HG03175 (cell line): Measurements from ENCODE around the gene CAMK2D.

Experiments used
- ATAC-seq: cut with Tn5 transposase; IDR thresholded peaks from one replicate; pipeline ENCODE4 v1.9.1; 2021; ENCODE audit warnings: mild to moderate bottlenecking, moderate library complexity; ENCODE audit not compliant: unreplicated experiment

CAMK2D gene

DNA sequence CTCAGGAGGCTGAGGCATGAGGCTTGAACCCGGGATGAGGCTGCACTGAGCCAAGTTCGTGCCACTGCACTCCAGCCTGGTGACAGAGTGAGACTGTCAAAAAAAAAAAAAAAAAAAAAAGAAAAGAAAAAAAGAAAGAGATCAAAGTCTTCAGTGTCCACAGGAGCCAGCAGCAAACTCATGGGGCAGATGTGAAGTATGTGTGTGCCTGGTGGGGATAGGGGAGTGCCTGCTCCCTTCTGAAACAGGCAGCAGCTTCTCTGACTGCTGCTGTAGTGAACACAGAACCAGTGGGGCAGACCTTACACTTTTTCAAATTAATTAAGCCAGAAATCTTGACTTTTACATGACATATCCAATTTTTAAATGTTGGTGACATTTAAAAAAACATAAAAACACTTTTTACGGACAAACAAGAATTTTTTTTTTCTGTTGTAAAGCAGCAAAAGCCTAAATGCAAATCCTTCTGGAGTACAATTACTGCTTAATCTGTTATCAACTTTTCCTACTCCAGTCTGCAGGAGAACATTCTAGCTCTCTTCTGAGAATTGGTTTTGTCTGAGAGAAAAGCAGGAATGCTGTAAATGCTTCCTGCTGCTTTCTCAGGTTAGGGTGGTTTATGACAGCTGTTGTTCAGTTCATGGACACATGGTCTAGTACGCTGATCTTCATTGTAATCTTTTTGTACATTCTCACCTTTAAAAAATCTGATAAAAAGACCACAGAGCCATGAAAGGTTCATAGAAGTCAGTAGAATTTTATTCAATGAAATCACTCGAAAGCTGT is 311.1 kb downstream of the CAMK2D start:
- ATAC-seq = no peak

DNA sequence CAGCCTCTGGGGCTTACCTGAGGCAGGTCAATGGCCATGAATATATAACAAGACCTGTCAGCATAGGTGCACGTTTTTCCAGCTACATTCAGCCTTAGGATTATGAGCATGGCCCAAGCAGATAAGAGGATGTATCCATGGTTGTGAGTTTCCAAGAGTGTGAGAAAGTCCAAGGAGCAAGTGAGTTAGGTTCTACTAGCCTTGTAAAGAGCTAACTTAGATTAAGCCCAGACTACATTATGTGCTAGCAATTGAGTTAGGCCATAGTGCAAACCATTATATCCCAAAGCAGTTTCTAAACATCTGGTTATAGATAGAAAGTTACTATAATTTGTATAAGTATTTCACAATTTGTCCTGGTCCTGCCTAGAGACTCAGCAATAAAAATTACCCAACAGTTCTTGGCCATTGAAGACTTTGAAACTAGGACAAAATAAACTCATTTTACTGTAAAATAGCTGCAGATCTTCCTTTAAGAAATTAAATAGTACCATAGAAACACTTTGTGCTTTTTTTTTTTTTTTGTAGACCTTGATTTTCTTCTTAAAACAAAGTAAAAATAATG is 312.0 kb downstream of the CAMK2D start:
- no peak for ATAC-seq

DNA sequence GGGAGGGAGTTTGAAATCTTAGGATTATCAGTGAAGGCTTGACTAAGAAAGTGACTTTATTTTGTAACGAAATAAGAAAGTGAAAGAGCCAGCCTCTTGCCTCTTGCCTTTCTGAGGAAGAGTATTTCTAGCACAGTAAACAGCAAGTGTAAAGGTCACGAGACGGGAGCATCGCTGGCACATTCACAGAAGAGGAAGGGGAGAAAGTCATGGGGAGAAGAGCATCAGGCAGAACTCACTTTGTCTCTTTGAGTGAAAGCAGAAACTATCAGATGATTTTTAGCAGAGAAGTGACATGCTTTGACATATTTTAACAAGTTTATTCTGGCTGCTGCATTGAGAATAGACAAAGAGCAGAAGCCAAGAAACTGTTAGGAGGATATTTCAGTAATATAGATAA is 313.8 kb downstream of the CAMK2D start:
- peak; percentile 60 for ATAC-seq

DNA sequence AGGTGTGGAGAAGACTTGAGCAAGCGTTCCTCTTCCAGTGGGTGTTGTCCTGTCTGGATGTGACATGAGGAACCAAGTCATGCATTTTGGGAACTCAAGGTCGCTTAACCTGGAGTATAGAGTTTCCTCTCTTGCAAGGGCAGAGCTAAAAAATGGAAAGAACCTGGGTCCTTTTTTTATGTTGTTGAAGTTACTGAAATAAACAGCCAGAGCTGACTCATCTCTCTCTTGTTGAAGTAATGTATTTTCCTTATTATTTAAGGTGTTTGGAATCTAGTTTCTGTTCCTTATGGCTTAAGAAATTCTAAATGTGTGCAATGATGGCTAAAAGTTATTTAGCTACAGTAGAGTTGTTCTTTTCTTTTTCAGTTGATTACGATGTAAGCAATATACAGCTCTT is 314.5 kb downstream of the CAMK2D start:
- no peak for ATAC-seq

DNA sequence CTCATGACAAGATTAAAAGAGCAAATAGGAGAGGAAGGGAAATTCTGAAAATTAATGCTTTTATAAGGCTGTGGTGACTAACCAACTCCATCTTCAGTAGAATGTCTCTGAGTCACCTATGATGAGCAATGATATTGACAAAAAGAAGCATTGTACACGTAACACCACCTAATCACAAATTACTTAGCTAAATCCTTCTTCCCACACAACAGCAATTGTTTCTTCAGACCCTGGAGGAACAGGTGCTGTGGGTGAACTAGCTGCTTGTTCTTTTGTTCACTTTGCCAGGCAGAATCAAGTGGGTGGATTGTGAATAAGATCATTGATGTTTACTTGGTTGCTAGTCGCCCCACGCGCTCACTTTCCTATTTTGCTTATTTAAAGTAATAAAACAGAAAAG is 315.5 kb downstream of the CAMK2D start:
- peak; percentile 35 for ATAC-seq

DNA sequence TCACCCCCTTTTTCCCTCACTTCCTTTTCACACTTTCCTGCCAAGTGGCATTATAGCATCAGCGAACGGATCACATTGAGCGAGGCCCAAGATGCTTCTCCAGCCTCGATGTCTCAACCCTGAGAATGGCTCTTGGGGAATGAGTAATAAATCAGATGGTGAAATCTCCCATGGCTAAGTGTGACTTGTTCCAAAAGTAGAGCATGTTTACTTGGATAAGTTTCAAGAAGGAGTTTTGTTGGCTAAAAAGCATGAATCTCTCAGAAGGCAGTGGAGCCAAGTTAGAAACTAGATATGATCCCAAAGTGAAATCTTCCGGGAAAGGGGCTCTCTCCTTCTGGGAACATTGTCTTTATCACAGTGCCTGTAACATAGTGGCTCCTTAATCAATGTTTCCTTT is 316.3 kb downstream of the CAMK2D start:
- ATAC-seq = no peak

DNA sequence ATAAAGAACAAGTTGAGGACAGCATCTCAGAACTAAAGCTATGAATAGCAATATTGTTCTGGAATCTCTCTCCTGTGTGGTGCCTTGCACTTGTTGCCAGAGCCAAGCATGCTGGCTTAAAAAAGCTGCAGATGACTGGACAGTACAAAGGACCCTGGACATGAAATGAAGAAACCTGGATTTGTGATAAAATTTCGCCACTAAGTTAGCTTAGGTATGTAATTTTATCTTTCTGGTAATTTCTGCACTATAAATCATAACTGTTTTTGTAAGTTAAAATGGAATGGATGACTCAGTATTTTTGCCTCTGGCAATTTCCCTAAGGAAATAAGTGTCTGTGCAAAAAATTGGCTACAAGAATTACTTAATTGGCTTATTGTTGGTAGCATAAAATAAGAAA is 317.2 kb downstream of the CAMK2D start:
- no peak for ATAC-seq

DNA sequence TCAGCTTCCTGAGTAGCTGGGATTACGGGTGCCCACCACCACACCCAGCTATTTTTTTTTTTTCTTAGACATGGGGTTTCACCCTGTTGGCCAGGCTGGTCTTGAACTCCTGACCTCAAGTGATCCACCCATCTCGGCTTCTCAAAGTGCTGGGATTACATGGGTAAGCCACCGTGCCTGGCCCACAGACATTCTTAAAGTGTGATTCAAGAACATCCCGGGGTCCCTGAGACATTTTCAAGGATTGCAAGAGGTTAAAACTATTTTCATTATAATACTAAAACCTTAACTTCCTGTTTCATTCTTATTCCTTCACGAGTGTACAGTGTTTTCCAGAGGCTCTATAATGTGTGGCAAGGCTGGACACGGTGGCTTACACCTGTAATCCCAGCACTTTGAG is 318.7 kb downstream of the CAMK2D start:
- no peak for ATAC-seq

DNA sequence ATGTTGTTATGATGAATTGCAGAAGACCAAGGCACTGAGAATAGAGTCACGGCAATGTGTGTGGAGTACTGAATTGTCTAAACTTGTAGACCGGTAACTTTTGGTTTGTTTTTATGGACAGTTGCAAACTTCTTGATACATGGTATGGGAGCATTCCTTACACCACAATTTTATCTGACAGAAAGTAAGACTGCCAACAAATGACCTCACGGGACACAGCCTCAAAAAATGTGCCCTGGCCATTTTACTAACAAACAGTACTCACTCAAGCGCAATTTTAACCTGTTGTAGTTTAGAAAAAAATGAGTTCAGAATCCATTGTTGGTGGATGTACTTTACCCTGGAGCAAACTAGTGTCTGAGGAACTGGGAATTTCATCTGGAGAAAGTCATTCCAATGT is 321.2 kb downstream of the CAMK2D start:
- no peak for ATAC-seq

DNA sequence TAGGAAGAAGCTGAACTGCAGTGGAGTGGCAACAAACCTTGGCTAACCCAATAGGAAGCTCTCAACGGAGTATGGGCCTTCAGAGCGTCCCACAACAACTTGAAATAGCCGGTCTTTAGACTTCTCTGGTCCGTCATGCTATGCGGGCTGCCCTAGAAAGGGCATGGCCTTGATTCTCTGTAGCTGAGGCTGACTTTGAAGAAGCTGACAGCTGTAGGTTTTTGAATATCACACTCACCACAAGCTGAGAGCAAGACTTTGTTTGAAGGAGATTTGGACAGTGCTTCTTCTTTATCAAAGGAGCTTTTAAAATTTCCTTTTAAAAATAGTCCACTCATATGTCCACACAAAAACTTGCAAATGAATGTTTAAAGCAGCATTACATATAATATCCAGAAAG is 322.9 kb downstream of the CAMK2D start:
- ATAC-seq = no peak

DNA sequence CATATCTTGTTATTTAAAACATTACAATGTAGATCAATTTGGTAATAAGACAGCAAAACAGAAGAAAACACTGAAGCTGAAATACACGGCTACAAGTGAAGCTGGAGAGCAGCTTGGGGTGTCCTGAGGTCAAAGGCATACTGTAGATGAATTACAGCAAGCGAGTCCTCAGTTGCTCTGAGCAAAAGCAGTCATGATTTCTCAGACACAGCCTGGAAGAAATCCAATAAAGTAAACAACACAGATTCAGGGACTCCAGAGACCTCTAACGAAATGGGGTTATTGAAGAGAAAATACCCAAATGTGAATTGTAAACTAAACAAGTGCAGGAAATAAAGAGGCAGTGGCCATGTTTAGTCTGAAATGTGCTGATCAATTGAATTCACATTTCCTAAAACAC is 324.4 kb downstream of the CAMK2D start:
- ATAC-seq = no peak

DNA sequence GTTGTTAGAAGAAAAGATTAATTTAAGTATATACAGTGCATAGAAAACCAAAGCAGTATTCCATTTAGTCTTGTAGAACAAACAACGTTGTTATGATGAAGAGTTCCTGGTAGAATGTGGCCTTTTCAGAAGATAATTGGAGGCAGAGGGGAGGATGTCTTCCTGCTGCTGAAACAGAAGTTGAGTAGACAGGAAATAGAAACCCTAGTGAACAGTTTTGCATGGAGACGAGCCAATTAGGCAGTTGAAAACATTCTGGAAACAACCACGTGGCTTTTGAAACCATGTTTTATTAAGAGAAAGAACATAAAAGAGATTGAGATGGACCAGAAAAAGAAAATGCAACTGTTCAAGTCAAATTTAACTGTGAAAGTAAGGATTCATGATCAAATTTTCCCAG is 325.2 kb downstream of the CAMK2D start:
- no peak for ATAC-seq

DNA sequence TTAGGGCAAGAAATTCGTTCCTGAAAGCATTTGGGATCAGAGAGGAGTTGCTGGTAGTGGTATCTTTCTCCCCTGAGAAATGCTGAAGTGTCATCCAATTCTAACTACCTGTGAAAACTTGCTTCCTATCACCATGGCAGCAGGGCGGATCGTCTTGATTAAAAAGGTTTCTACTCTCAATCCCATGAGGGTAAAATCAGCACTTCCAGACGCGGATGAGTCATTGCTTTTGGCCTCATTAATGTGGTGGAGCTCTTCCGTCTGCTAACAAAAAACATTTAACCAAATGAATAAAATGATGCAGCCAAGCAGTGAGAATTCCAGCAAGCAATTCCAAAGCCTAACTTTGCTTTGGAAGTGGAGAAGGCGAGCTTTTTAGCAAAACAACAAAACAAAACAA is 325.6 kb downstream of the CAMK2D start:
- no peak for ATAC-seq

DNA sequence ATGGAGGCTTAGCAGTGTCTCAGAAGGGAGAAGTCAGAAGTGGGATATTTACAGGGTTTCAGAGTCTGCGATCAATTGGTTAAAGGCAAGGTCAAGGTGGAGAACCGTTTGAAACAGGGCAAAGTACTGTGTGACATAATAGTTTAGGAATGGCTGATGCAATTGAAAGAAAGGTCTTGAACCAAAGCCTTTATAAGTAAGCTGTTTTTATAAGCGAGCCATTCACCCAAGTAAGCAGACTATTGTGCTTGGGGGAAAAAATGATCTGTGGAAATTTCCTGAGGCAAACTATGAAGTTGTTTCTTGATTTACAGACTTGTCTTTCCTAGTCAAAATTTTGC is 327.3 kb downstream of the CAMK2D start:
- ATAC-seq = no peak

DNA sequence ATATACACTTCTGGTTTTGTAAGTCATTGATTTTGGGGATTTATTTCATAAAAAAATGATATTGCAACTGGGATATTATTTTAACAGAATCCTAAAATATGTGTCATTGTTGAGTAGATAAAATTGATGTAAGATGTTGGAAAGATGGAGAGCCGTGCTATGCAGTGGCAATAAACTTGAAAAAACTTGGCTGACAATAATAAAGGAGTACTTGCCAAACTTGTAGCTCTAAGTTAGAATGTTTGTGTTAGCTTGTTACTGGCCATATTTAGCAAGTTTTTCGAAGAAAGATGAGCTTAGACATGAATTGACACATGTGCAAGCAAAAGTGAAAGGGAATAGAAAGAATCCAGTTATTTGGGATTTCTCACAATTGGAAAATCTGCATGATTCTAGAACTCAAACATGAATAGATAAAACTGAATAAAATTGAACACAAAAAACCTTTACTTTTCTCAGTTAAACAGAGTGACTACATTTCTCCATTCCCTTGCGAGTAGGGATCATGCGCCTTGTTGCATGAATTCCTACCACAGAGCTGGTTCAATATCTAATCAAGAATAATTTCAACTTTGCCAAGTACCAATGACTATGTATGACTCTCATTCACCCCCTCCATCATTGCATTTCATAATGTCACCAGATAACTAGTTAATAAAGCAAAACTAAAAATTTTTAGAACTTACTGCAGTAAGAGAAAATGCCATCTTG is 327.8 kb downstream of the CAMK2D start:
- ATAC-seq = no peak

DNA sequence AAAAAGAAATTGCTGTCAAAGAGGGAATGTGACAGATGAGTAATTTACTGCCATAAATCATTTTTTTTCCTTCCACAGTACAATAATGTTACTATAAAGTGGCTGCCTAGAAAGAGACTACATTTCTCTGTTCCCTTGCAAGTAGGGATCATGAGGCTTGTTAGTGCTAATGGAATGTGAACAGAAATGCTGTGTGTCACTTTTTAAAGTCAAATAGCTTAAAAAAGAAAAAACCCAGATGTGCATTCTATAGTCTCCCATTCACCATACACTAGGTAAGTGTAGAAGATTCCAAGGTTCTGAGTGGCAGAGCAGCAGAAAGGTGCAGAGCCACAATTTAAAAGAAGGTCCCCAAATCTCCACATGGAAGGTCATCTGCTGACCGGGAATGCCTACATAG is 328.4 kb downstream of the CAMK2D start:
- ATAC-seq = no peak

DNA sequence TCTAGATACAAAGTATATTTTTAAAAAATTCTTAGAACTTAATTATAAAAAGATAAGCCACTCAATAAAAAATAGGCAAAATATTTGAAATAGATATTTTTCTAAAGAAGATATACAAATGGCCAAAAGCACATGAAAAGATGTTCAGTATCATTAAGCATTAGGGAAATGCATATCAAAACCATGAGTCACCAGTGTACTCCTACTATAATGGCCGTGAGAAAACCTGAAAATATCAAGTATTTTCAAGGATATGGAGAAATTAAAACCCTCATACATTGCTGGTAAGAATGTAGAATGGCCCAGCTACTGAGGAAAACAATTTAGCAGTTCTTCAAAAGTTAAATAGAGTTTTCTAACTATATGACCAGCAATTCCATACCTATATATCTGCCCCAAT is 337.9 kb downstream of the CAMK2D start:
- ATAC-seq = no peak

DNA sequence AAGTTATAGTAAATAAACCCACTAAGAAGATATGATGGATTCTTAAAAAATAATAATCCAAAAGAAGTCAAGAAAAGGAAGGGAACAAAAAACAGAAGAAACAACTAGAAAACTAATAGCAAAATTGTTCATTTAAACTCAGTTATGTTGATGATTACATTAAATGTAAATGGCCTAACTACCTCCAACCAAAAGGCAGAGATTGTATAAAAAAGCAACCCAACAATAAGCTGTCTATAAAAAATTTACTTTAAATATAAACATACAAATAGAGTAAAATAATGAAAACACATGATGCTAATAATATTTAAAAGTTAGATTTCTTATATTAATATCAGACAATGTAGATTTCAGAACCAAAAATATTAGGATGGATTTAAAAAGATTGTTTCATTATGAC is 340.6 kb downstream of the CAMK2D start:
- no peak for ATAC-seq

DNA sequence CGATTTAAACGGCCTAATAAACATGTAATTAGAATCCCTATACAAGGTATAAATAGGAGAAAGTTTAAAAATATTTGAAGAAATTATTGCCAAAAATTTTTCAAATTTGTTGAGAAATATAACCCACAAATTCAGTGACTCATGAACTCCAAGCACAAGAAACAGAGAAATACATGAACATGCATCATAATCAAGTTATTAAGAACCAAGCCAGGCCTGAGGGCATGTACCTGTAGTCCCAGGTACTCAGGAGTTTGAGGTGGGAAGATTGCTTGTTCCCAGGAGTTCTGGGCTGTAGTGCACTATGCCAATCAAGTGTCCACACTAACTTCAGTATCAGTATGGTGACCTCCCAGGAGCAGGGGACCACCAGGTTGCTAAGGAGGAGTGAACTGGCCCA is 341.9 kb downstream of the CAMK2D start:
- no peak for ATAC-seq

DNA sequence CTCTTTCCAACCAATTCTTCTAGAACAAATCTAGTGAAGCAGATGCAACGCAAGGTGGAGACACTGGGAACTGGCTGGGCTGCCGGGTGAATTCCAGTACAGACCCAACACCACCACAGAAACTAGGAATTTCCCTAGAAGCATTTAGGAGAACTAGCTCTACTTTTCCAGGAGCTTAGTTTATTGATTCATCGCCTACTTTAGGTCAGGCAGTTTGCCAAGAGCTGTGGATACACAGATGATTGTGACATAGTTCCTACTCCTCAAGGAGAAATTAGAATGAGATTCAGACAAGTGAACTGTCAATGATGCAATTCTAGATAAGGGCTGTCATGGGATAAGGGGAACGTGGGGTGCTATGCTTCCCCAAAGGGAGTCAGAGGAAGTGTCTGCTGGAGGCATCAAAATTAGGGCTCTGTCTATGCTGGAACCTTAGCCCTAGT is 350.0 kb downstream of the CAMK2D start:
- ATAC-seq = no peak

DNA sequence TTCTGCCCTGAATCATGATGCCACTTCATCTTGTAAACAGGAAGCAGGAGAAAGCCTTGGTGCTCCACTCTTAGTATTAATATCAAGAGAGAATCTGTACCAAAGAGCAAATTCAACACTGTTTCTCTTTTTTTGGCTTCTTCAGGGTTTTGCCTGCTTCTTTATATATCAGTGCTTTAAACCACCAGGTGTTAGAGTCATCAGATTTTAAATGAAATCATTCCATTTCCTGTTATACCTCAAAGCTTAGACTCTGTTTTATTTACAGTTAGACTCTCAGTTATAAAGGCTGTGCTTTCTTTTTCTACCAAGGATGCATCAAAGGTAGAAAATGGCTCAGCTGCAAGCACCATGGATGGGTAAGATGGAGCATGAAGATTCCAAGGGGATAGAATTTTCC is 350.9 kb downstream of the CAMK2D start:
- no peak for ATAC-seq

DNA sequence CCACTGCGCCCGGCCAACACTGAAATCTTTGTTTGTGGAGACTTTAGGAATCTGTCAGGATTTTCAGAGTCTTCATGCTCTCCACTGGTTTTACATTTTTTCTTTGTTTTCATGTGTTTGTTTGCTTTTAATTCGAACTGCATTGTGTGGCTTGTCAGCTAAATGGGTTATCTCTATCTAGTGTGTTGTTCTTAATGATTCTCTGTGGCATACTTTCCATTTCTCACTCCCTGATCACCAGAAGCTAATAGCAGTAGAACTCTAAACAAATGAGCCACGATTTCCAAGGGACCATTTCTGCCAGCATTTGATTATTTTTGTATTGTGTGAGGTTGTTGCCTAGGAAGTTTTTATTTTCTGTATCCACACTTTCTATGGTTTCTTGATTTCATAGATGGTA is 352.4 kb downstream of the CAMK2D start:
- ATAC-seq = no peak
